Activated CD8-positive, alpha-beta memory T cell treated with anti-CD3 and anti-CD28 coated beads for 48 hours (primary cell): Measurements from ENCODE around the gene HDGFL3.
"Not testable (repeated sequence)": the region's sequence is repeated elsewhere in the genome, so short reads cannot be mapped to it uniquely, and the experiment has no call there.

Experiments used
- DNase-seq, 3 experiments: peaks; one replicate each; pipeline ENCODE4 v3.0.0-alpha.2; 2020; ENCODE audit warnings: low read depth in 2 of 3, low spot score in 2 of 3

The HDGFL3 gene

DNA sequence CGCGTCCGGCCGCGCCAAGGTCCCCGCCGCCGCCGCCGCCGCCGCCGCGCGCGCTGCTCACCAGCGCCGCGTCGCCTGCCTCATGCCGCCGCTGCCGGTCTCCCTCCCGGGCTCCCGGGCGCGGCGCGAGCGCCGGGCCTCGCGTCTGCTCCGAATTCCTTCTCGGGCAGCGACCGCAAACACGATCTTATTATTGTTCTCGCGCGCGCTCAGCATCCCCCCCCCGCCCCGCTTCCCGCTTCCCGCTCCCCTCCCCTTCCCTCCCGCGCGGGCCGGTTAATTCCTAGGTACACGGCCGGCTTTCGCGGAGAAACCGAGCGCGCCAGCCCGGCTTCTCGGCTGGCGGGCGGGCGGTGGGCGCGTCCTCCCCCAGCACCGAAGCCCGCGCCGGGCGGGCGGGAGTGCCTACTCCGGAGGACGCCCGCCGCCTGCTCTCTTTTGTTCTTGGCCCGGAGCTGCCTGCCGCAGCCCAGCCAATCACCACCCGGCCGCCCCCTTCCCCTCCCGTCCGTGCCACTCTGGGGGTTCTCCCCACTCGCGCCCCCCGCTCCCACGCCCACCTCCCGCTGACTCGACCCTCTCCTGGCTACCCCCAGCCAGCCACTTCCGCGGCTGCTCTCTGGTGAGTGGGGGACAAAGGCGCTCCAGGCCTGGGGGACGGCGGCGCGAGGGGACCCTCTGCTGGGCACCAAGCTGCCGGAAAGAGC, at the start of gene HDGFL3:
Gene HDGFL3, minus strand, starts transcription at position 164 of the 707 bp plus-strand sequence. CDS start 409 bp downstream, outside the sequence.
- DNase-seq = peak in 1 of 3 experiments; percentile 10

DNA sequence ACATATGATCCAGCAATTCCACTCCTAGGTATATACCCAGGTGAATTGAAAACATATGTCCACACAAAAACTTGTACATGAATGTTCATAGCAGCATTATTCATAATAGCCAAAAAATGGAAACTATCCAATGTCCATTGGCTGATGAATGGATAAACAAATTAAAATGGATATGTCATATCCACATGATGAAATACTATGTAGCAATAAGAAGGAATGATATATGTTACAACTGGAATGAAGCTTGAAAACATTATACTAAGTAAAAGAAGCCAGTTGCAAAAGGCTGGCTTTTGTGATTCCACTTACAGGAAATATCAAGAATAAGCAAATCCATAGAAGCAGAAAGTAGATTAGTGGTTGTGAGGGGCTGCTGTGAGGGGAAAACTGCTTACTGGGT, 43.2 kb upstream of the HDGFL3 start:
- no peak for DNase-seq

DNA sequence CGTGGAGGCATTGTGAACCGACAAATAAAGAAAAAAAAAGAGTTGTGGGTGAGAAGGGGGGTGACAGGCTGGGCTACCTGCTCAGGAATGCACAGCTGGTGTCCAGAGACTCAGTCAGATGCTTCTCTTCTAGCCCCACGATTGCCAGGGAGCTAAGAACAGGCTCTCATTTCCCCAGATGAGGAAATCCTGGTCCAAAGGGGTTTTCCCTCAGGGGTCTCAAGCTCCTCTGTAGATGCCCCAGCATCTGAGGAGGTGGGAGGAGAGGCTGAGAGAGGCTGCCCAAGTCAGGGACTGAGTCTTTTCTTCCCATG, 41.4 kb upstream of the HDGFL3 start:
- DNase-seq = no peak

DNA sequence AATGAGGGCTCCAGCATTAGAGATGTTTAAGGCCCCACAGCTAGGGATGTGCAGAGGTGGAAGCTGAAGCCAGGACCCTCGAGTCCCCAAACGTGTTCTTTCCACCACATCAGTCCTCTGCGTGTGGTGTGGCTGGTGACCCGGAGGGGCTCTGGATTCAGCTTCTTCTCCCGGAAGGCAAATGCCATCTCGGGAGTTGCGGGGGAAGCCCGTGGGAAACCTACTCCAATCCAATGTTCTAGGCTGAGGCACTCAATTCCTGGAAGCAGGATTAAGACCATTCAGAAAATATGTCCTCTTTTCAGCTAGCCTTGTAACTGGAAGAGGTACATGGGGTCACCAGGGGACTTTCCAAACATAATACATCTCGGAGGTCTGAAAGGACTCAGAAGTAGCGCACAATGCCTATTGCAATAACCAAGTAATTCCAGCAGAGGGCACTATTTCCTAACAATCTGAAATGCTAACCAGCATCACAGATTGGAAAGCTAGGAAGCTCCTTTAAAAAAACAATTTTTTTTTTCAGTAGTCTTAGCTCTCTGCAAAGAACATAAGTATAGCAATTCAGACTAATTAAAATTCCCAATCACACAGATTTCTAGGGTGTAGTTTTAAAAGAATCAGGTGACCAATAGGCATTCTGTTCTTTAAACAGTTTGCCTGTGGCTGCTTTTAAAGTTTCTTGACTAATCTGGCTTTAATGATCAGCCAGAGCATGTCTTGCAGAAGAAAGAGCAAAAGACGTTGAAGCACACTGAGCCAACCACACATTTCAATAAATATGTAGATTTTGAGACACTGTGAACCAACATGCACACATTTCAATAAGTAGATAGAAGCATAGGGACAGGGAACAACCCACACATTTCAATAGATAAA, 40.8 kb upstream of the HDGFL3 start:
- peak in 1 of 3 experiments; percentile 8 for DNase-seq

DNA sequence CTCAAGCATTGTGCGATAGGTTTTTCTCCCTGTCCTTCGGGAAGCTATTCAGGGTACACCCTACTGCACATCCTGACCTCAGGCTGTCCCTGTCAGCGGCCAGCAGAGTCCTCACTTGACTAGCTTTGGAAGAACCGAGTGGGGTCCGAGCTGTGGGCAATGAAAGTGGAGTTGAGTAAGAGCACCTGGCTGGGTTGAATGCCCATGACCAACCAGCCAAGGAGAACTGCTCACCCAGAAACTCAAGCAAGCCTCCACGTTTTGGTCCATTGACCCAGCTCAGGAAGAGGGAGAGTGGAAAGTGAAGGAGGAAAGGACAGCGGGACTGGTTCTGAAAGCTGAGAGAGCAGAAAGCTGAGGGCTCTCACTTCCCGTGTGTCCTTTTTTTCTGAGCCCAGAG, 36.0 kb upstream of the HDGFL3 start:
- DNase-seq = no peak

DNA sequence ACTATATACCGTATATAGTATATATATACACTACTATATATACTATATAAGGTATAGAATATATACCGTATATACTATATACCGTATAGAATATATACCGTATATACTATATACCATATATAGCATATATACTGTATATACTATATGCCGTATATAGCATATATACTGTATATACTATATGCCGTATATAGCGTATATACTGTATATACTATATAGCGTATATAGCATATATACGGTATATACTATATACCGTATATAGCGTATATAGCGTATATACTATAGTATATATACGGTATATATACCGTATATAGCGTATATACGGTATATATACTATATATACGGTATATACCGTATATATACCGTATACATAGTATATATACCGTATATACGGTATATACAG, 22.6 kb upstream of the HDGFL3 start:
- DNase-seq = no peak

DNA sequence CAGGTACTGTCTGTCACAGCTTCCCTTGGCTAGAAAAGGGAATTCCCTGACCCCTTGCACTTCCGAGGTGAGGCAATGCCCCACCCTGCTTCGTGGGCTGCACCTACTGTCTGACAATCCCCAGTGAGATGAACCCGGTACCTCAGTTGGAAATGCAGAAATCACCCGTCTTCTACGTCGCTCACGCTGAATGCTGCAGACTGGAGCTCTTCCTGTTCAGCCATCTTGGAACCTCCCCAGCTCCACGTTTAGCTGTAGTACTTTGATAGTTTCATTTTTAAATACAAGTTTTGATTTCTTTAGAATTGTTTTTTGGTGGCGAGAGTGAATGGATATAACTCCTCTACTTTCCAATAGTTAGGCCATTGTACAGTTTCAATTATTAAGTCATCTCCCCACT, 17.8 kb upstream of the HDGFL3 start:
- no peak for DNase-seq

DNA sequence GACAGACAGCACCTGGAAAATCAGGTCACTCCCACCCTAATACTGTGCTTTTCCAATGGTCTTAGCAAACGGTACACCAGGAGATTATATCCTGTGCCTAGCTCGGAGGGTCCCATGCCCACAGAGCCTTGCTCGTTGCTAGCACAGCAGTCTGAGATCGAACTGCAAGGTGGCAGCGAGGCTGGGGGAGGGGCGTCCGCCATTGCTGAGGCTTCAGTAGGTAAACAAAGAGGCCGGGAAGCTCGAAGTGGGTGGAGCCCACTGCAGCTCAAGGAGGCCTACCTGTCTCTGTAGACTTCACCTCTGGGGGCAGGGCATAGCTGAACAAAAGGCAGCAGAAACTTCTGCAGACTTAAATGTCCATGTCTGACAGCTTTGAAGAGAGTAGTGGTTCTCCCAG, 14.2 kb upstream of the HDGFL3 start:
- DNase-seq = not testable (repeated sequence)

DNA sequence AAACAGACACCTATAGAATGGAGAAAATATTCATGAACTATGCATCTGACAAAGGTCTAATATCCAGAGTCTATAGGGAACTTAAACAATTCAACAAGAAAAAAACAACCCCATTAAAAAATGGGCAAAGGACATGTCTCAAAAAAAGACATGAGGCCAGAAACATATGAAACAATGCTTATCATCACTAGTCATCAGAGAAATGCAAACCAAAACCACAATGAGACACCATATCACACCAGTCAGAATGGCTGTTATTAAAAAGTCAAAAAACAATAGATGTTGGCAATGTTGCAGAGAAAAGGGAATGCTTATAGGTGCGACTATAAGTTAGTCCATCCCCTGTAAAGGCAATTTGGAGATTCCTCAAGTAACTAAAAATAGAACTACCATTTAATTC, 11.4 kb upstream of the HDGFL3 start:
- no peak for DNase-seq

DNA sequence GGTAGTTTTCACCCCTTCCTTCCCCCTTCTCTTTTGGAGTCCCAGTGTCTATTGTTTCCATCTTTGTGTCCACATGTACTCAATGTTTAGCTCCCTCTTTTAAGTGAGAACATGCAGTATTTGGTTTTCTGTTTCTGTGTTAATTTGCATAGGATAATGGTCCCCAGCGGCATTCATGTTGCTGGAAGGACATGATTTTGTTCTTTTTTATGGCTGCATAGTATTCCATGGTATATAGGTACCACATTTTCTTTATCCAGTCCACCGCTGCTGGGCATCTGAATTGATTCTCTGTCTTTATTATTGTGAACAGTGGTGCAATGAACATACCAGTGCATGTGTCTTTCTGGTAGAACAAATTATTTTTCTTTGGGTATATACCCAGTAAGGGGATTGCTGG, 7.7 kb upstream of the HDGFL3 start:
- DNase-seq = no peak

DNA sequence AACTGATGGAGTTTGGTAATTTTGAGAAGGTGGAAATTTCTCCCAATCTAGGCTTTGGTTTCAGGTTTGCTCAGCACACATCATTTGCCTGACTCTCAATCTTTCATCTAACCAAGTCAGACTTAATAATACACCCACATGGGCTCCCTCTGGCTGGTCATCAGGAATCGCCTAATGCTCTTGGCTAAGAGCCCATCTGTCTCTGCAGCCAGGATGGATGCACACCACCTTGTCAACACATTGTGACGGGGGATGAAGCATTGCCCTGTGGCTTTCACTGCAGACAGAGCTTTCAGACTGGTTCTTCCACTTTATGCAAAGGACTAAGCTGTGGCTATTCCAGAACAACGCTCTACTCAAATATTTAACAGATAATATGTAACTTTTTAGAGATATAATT, 3.0 kb upstream of the HDGFL3 start:
- no peak for DNase-seq

DNA sequence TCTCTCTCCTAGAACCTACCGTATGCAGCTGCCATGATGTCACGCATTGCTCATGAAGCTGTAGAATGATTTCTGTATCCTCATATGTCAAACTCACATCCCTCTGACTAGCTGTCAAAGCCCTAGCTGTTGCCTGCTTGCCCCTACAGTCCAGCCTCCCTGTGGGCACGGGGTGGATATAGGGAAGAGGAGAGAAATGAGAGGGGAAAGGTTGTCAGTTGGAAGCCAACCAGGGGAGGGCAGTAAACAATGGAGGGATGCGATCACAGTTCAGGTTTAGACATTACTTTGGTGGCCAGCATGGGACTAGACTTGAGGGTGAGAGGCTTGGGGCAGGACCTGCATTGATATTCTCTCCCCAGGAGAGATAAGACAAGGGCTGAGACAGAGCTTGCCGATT, 1.7 kb upstream of the HDGFL3 start:
- DNase-seq = no peak

DNA sequence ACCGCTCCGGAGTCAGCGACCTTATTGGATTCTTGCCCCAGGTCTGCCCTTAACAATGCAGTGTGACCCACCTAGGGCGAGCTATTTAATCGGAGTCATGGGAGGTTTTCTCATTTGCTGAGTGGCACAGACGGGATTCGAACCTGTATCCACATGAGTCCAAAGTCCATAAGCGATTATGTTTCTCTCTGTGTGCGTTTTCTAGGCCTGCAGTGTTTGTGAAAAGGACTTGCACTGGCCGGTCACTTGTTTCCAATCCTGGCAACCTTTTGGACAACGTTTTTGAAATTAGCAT, 691 bp upstream of the HDGFL3 start:
- DNase-seq = no peak

DNA sequence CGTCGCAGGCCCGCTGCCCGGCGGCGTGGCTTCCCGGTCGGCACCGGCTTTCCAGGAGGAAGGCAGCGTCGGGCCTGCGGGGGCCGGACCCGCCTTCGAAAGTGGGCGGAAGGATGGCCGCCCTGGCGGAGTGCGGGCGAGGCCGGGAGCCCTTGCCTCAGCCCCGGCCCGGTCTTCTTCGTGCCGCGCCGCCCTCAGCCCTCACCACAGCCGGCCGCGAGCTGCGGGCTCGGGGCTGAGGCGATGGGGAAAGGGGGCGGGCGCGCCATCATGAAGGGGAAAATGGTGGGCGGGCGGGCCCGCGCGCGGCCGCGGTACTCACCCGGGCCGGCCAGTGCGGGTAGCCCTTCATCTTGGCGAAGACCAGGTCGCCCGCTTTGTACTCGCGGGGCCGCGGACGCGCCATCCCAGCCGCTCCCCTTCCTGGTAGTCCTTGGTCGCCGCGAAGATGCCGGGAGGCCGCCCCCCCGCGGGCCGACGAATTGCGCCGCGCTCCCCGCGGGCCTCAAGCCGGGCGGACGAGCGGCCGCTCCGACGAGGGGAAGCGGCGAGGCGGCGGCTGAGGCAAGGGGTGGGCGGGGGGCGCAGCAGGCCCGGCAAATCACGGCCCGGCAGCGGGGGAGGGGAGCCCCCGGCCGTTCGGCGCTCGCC, 489 bp downstream of the HDGFL3 start:
- DNase-seq = no peak

DNA sequence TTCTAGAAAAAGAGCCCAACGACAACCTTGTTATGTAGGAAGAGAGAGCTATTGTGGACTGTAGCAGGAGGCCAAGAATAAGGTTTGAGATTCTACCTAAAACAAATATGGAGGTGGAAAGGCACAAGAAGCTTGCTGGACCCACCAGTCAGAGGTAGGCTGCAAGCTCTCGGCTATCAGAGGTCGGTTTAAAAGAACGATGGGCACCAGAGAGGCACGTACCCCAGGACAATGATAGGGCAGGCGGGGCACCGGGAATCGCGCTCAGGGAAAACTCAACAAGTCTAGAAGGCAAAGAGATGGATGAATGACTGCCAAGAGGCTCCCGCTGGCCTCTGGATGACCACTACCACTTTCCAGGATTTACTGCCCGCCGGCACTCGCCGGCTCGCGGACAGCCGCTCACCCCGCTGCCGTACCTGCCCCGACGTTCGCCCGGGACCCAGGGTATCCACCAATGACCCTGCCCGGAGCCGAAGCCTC, 1.1 kb downstream of the HDGFL3 start:
- DNase-seq = no peak

DNA sequence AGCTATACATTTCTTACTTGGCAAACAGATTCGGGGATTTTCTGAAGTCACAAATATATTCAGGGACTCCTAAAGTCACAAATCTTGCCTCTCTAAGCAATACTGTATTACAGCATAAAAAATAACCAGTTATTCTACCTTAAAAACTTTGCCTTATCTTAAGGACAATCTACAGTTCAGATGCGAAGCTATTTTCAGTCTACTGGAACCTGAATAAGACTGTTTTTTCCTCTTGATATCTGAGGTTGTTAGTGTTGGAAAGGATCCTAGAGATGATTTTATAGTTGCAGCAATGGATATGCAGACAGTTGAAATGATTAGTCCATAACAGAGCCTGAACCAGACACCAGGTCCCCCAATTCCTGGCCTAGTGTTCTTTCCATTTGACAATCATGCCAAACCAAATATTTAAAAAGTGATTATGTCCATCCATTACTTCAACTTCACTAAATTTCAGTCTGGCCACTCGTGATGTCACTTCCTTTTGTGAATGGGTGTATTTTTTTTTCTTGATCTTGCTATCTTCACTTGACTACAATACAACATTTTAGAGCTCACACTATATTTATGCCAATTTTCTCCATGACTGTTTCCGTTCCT, 1.8 kb downstream of the HDGFL3 start:
- no peak for DNase-seq

DNA sequence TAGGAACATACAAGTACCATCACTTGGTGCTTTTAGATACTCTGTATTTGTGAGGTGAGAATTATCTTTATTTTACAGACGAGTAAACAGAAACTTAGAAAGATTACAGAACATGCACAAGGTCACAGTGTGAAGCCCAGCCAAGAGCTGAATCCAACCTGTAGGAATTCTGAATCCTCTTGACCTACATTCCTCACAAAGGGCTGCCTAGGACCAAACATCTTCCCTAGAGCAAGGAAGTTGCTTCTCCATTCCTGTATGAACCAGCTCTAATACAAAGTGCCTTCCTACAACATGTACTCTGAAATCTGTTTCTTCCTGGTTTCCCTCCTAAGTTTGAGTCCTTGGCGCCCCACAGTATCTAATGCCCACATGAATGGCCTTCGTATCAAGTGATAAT, 2.9 kb downstream of the HDGFL3 start:
- no peak for DNase-seq

DNA sequence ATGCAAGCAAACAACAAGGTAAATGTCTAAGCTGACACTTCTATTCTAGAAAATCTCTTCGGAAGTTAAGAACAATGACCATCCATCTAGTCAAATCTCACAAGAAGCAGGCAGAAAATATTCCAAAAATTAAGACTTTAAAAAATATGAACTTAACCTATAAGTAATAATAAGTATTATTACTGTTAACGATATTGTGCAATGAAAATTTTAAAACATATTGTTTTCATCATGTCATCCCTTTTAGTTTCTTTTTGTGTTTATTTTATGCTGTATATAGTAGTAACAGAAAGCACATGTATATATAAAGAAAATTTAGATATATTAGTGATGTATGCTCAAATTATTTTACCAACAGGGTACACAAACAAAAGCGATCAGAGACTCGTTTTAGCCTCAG, 4.1 kb downstream of the HDGFL3 start:
- no peak for DNase-seq

DNA sequence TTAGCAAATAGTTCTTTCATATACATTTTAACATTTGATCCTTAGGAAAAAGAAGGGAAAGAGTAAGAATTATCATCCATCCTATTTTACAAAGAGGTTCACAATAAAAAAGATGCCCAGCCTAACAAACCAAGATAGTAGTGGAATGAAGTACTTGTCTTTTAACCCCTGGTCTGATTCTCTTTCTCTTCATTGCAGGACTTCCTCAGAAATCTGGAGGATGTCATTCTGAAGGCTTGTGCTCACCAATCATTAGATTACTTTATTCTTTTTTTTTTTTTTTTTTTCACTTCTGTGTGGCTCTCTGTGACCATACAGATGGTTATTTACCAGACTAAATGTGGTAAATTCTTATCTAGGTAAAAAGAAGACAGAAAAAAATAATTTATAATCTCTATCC, 7.0 kb downstream of the HDGFL3 start:
- no peak for DNase-seq

DNA sequence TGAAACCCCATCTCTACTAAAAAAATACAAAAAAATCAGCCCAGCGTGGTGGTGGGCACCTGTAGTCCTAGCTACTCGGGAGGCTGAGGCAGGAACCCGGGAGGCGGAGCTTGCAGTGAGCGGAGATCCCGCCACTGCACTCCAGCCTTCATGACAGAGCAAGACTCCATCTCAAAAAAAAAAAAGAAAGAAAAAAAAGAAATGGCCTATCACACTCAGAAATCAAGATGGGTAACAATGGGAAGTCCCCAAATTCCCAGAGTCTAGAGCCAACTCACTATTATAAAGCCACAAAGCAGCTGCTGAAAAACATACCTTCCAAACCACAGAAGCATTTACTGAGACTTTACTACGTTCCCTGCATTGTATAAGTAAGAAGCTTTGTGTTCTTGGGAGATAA, 7.5 kb downstream of the HDGFL3 start:
- DNase-seq = no peak

DNA sequence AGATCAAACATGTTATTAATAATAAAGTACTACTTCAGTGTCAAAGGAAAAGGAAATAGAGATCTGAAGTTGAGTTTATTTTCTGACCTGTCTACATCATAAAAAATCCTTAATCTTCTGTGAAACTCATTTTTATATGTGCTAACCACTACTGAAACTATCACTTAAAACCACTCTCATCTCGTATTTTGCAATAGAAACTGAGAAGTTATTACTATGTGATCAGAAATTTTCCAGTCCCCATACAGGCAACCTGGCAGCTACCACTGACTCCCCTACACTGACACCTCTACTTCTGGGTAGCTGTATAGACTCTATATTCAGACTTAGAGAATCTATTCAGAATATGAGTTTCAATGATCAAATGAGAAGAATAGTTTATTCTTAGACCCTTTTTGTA, 8.3 kb downstream of the HDGFL3 start:
- DNase-seq = no peak

DNA sequence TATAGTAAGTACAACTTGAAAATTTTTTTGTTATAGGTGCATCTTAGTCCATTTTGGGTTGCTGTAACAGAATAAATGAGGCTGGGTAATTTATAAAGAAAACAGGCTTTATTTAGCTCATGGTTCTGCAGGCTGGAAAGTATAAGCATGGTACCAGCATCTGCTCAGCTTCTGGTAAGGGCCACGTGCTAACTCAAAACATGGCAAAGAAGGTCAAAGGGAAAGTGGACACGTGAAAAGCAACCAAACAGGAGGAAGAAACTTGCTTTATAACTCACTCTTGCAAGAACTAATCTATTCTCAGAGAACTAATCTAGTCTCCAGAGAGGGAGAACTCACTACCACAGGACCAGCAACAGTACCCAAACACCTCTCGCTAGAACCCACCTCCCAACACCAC, 9.1 kb downstream of the HDGFL3 start:
- DNase-seq = no peak
